H9 (cell line): Measurements from ENCODE around the gene SHISA7. TPM values are rescaled to one million over a fixed set of nuclear protein-coding genes. Genes with fewer than 3 reads are reported as not detected.

Experiments
- DNase-seq: peaks from one replicate; pipeline ENCODE4 v3.0.0-alpha.2; 2017
- H2AFZ ChIP-seq: one replicate; pipeline ENCODE4 v1.6.1; 2013; ENCODE audit warnings: mild to moderate bottlenecking, low read length, control low read depth, moderate library complexity
- H2AK5ac ChIP-seq: 2 replicates; pipeline ENCODE4 v1.6.1; 2013; ENCODE audit warnings: low read length, control low read depth, mixed read lengths; ENCODE audit not compliant: insufficient read length
- H2BK120ac ChIP-seq: one replicate; pipeline ENCODE4 v1.6.1; 2013; ENCODE audit warnings: low read depth, mild to moderate bottlenecking, low read length, control low read depth, inconsistent platforms; ENCODE audit not compliant: poor library complexity, severe bottlenecking
- H2BK12ac ChIP-seq: 2 replicates; pipeline ENCODE4 v1.6.1; 2013; ENCODE audit warnings: low read length, control low read depth, mixed read lengths, low read depth; ENCODE audit not compliant: insufficient read length
- H2BK15ac ChIP-seq: 2 replicates; pipeline ENCODE4 v1.6.1; 2013; ENCODE audit warnings: low read depth, low read length, control low read depth
- H2BK20ac ChIP-seq: one replicate; pipeline ENCODE4 v1.6.1; 2013; ENCODE audit warnings: low read depth, mild to moderate bottlenecking, low read length, control low read depth, inconsistent platforms; ENCODE audit not compliant: poor library complexity, severe bottlenecking
- H2BK5ac ChIP-seq: 2 replicates; pipeline ENCODE4 v1.6.1; 2013; ENCODE audit warnings: low read length, control low read depth, mixed read lengths; ENCODE audit not compliant: insufficient read length
- H3K14ac ChIP-seq: 2 replicates; pipeline ENCODE4 v1.6.1; 2013; ENCODE audit warnings: low read length, control low read depth; ENCODE audit not compliant: insufficient read depth
- H3K18ac ChIP-seq: 2 replicates; pipeline ENCODE4 v1.6.1; 2013; ENCODE audit warnings: low read depth, mild to moderate bottlenecking, mixed read lengths, low read length, control low read depth; ENCODE audit not compliant: insufficient read length
- H3K23ac ChIP-seq: 2 replicates; pipeline ENCODE4 v1.6.1; 2013; ENCODE audit warnings: low read length, control low read depth, mixed read lengths, low read depth; ENCODE audit not compliant: insufficient read length
- H3K23me2 ChIP-seq: 2 replicates; pipeline ENCODE4 v1.6.1; 2013; ENCODE audit warnings: low read depth, mild to moderate bottlenecking, mixed read lengths, low read length, control low read depth; ENCODE audit not compliant: insufficient read length, poor library complexity, severe bottlenecking
- H3K27ac ChIP-seq: 2 replicates; pipeline ENCODE4 v1.5.1; 2013; ENCODE audit warnings: low read length, control low read depth, mixed read lengths, low read depth; ENCODE audit not compliant: insufficient read length
- H3K27me3 ChIP-seq: 2 replicates; pipeline ENCODE4 v1.6.1; 2013; ENCODE audit warnings: low read length, control low read depth, inconsistent platforms; ENCODE audit not compliant: insufficient read depth
- H3K4ac ChIP-seq: 2 replicates; pipeline ENCODE4 v1.6.1; 2013; ENCODE audit warnings: low read depth, mild to moderate bottlenecking, control low read depth, inconsistent platforms, low read length, moderate library complexity
- H3K4me1 ChIP-seq: 2 replicates; pipeline ENCODE4 v1.6.1; 2013; ENCODE audit warnings: low read length, control low read depth, inconsistent platforms; ENCODE audit not compliant: insufficient read depth
- H3K4me2 ChIP-seq: 2 replicates; pipeline ENCODE4 v1.6.1; 2013; ENCODE audit warnings: low read length, control low read depth, mixed read lengths; ENCODE audit not compliant: insufficient read length, insufficient read depth
- H3K56ac ChIP-seq: 2 replicates; pipeline ENCODE4 v1.6.1; 2013; ENCODE audit warnings: low read depth, mild to moderate bottlenecking, mixed read lengths, low read length, control low read depth; ENCODE audit not compliant: insufficient read length
- H3K79me1 ChIP-seq: 2 replicates; pipeline ENCODE4 v1.6.1; 2013; ENCODE audit warnings: low read depth, mild to moderate bottlenecking, moderate library complexity, low read length, control low read depth, inconsistent platforms; ENCODE audit not compliant: insufficient read depth, poor library complexity, severe bottlenecking
- H3K79me2 ChIP-seq: 2 replicates; pipeline ENCODE4 v1.6.1; 2013; ENCODE audit warnings: low read length, control low read depth, inconsistent platforms; ENCODE audit not compliant: insufficient read depth
- H3K9ac ChIP-seq: 2 replicates; pipeline ENCODE4 v1.6.1; 2013; ENCODE audit warnings: low read length, control low read depth, mixed read lengths; ENCODE audit not compliant: insufficient read length; ENCODE audit errors: extremely low read depth
- H3K9me3 ChIP-seq: one replicate; pipeline ENCODE4 v1.6.1; 2013; ENCODE audit warnings: low read depth, low read length, inconsistent platforms; ENCODE audit not compliant: control insufficient read depth
- H3T11ph ChIP-seq: one replicate; pipeline ENCODE4 v1.6.1; 2013; ENCODE audit warnings: mild to moderate bottlenecking, low read length, control low read depth, inconsistent platforms
- H4K20me1 ChIP-seq: one replicate; pipeline ENCODE4 v1.6.1; 2013; ENCODE audit not compliant: control insufficient read depth, insufficient read length, insufficient read depth
- H4K5ac ChIP-seq: 2 replicates; pipeline ENCODE4 v1.6.1; 2013; ENCODE audit warnings: low read depth, mild to moderate bottlenecking, mixed read lengths, low read length, control low read depth; ENCODE audit not compliant: insufficient read length
- H4K8ac ChIP-seq: replicated peaks from 2 replicates; pipeline ENCODE4 v1.6.1; 2013; ENCODE audit warnings: low read length, control low read depth, mixed read lengths, low read depth; ENCODE audit not compliant: insufficient read length
- H4K91ac ChIP-seq: 2 replicates; pipeline ENCODE4 v1.6.1; 2013; ENCODE audit warnings: low read depth, mild to moderate bottlenecking, moderate library complexity, mixed read lengths, low read length, control low read depth; ENCODE audit not compliant: insufficient read length
- H3K27ac Mint-ChIP-seq, 3 experiments: 2 replicates in 2 of 3; 3 replicates in 1 of 3; pipeline ENCODE4 v1.8.0; 2020 to 2021; ENCODE audit warnings: mixed read lengths in 3 of 3, mild to moderate bottlenecking in 1 of 3, moderate library complexity in 1 of 3
- H3K27me3 Mint-ChIP-seq: 2 replicates; pipeline ENCODE4 v1.8.0; 2021; ENCODE audit warnings: low read depth, mild to moderate bottlenecking, moderate library complexity, mixed read lengths
- H3K36me3 Mint-ChIP-seq, 3 experiments: 2 replicates in 2 of 3; 3 replicates in 1 of 3; pipeline ENCODE4 v1.8.0; 2020 to 2021; ENCODE audit warnings: low read depth in 3 of 3, mixed read lengths in 3 of 3; ENCODE audit not compliant: insufficient read depth in 1 of 3
- H3K4me1 Mint-ChIP-seq, 2 experiments: 2 replicates each; pipeline ENCODE4 v1.8.0; 2020; ENCODE audit warnings: mixed read lengths in 2 of 2
- H3K4me3 Mint-ChIP-seq, 2 experiments: 2 replicates in 1 of 2; 3 replicates in 1 of 2; pipeline ENCODE4 v1.8.0; 2020 to 2021; ENCODE audit warnings: mild to moderate bottlenecking in 2 of 2, mixed read lengths in 2 of 2, moderate library complexity in 1 of 2
- H3K9me3 Mint-ChIP-seq, 2 experiments: 2 replicates in 1 of 2; 3 replicates in 1 of 2; pipeline ENCODE4 v1.8.0; 2020; ENCODE audit warnings: mild to moderate bottlenecking in 2 of 2, mixed read lengths in 2 of 2, moderate library complexity in 1 of 2
- CTCF ChIP-seq: fragments of 200-600 bp; sonication (generic); conservative IDR thresholded peaks from 3 replicates; pipeline ENCODE4 v1.8.0; 2021; ENCODE audit warnings: antibody characterized with exemption, mild to moderate bottlenecking
- WGBS: extraction: QIAGEN DNeasy Blood & Tissue Kit; methylation state at CpG from one replicate; pipeline ENCODE4 v1.1.7; 2013; ENCODE audit warnings: missing lambda C conversion rate, low lambda C conversion rate, mixed read lengths; ENCODE audit not compliant: insufficient read length; ENCODE audit errors: extremely low coverage; 5-methylcytosine and 5-hydroxymethylcytosine counted together
- total RNA-seq: library from RNA; stranded (reverse); gene quantifications from 2 replicates; pipeline ENCODE4 v1.2.1, GENCODE V29; 2021

The SHISA7 gene
- total RNA-seq, 1 experiment from 2014 or later: 0.31 TPM

- Histone ChIP-seq H2BK20ac (no peak overlapping the region), H4K8ac (no peak overlapping the region), H4K20me1 (peaks cover 3% of the 10 kb centered on the region), H3K4me1 (peaks cover 4% of the 10 kb centered on the region), H3K56ac (no peak overlapping the region), H3K27me3 (no peaks in the 10 kb centered on the region), H2BK12ac (no peak overlapping the region), H3T11ph (no peak overlapping the region), H4K5ac (no peak overlapping the region), H3K9ac (no peak overlapping the region), H3K4me2 (no peak overlapping the region), H3K23me2 (peaks cover 10% of the 10 kb centered on the region), H3K27ac (no peak overlapping the region), H3K14ac (no peak overlapping the region), H3K23ac (no peak overlapping the region), H4K91ac (no peak overlapping the region), H3K18ac (no peak overlapping the region), H2BK15ac (no peak overlapping the region), H3K4ac (no peak overlapping the region), H2BK120ac (no peak overlapping the region), H3K79me1 (peaks cover 15% of the 10 kb centered on the region), H2BK5ac (no peak overlapping the region), H2AK5ac (no peak overlapping the region), H3K79me2 (peaks cover 17% of the 10 kb centered on the region; the same call in 1 of the 2 replicates), H3K9me3 (no peaks in the 10 kb centered on the region), H2AFZ (no peak overlapping the region)
- no CpG with 5 or more reads among the region's 7 CpGs for WGBS
- H3K4me1 Mint-ChIP-seq: peaks cover 57 to 71% of the 10 kb centered on the region in 2 experiments
- H3K27ac Mint-ChIP-seq: peak overlapping the region in 1 of 3 experiments; percentile 80; a peak in 2 of 7 replicates
- H3K9me3 Mint-ChIP-seq: peaks cover 0 to 2% of the 10 kb centered on the region in 2 experiments; a peak in 1 of 5 replicates
- no peak overlapping the region; a peak in 2 of 5 replicates for H3K4me3 Mint-ChIP-seq
- peaks cover 2% of the 10 kb centered on the region for H3K27me3 Mint-ChIP-seq
- H3K36me3 Mint-ChIP-seq: peaks cover 40 to 50% (median 44%) of the 10 kb centered on the region in 3 experiments
- TF ChIP-seq CTCF: no peak
- DNase-seq: no peak
These were observed 52.6 kb downstream of the SHISA7 start for GRCh38 chr19:55390461-55390880.
